ENCODE measurements around the gene SLC39A10. TPM values are rescaled to one million over a fixed set of nuclear protein-coding genes. Genes with fewer than 3 reads are reported as not detected.

Gene SLC39A10
- total RNA-seq, 1 donor from 2014 or later: 29.4 TPM

DNA sequence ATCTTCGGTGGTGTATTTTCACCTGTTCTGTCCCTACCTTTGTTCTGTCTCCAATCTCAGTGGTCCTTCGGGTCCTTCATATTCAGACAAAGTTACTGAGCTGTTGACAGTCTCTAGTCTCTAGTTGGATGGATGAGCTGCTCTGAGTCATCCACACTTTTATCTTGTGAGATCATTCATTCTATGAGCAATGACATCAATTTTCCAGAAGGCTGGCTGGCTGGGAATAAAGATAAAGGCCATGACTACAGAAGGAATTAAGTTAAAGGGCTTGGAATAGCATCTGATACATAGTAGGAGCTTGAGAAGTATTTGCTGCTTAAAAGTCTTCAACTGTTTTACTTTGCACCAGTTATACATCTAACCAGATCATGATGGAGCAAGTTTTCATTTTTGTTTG is 43.1 kb upstream of the SLC39A10 start:
- no peak overlapping the region for H3K27ac ChIP-seq
- H3K27me3 ChIP-seq: no peaks in the 10 kb centered on the region
- H3K36me3 ChIP-seq: no peaks in the 10 kb centered on the region
- intact Hi-C loops (cut with DNase I): no loop called here
- DNase-seq (no peak), ATAC-seq (no peak)
- H3K4me3 ChIP-seq: no peak overlapping the region
- no peaks in the 10 kb centered on the region for H3K9me3 ChIP-seq
- no peak for TF ChIP-seq CTCF (IDR thresholded peaks at IDR 0.05)
- H3K4me1 ChIP-seq: peaks cover 18% of the 10 kb centered on the region

GRCh38 chr2:195619590-195619989 is 37.4 kb upstream of the SLC39A10 start:
- no peak for ATAC-seq
- intact Hi-C loops (cut with DNase I): no loop called here
- Histone ChIP-seq H3K27me3 (no peaks in the 10 kb centered on the region), H3K4me3 (no peak overlapping the region), H3K36me3 (no peaks in the 10 kb centered on the region), H3K27ac (no peak overlapping the region), H3K4me1 (no peaks in the 10 kb centered on the region), H3K9me3 (no peaks in the 10 kb centered on the region)
- no peak for TF ChIP-seq CTCF (IDR thresholded peaks at IDR 0.05)
- DNase-seq: no peak

DNA sequence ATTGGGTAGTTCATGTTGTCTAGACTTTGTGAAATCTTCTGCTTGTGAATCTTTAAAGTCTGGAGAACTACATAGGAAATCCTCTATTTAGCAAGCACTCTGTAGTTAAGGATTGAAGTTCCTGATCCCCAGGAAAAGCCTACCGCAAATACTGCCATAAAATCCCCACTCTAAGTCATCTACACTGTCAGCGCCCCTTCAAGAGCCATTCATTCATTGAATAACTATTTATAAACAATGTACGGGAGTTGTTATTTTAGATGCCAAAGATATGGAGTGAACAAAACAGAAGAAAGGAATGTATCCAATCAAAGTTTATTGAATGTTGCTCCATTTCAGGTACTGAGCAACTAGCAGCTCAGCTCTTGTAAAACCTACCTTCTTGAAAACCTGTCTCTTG is 36.5 kb upstream of the SLC39A10 start:
- no peak for TF ChIP-seq CTCF (IDR thresholded peaks at IDR 0.05)
- no peaks in the 10 kb centered on the region for H3K9me3 ChIP-seq
- DNase-seq (no peak), ATAC-seq (no peak)
- intact Hi-C loops (cut with DNase I): no loop called here
- H3K27me3 ChIP-seq: no peaks in the 10 kb centered on the region
- no peak overlapping the region for H3K27ac ChIP-seq
- no peak overlapping the region for H3K4me3 ChIP-seq
- H3K36me3 ChIP-seq: no peaks in the 10 kb centered on the region
- H3K4me1 ChIP-seq: no peaks in the 10 kb centered on the region

GRCh38 chr2:195622966-195623365 is 34.1 kb upstream of the SLC39A10 start:
- no peak for ATAC-seq
- no peak for TF ChIP-seq CTCF (IDR thresholded peaks at IDR 0.05)
- Histone ChIP-seq H3K27ac (no peak overlapping the region), H3K27me3 (no peaks in the 10 kb centered on the region), H3K36me3 (no peaks in the 10 kb centered on the region), H3K9me3 (no peaks in the 10 kb centered on the region), H3K4me3 (no peak overlapping the region), H3K4me1 (no peaks in the 10 kb centered on the region)
- intact Hi-C loops (cut with DNase I): no loop called here
- DNase-seq: no peak

DNA sequence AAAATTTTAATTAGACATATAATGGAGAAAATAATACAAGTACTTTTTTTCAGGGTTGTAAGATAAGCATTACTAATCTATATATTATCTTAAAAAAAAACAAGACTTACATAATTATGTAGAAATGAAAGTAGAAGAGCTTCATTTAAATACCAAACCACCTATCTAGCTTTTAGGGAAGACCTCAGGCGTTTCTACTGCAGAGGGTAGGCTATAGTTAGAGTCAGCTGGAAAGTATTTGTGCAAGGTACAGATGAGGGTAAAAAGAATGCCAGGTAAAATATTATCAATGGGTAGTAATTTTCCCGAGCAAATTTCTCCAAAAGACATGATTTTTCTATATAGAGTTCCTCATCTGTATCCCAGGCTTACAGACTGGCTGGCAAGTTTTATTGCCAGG is 30.5 kb upstream of the SLC39A10 start:
- intact Hi-C loops (cut with DNase I): no loop called here
- ATAC-seq (no peak), DNase-seq (no peak)
- no peak for TF ChIP-seq CTCF (IDR thresholded peaks at IDR 0.05)
- Histone ChIP-seq H3K27me3 (no peaks in the 10 kb centered on the region), H3K4me3 (no peak overlapping the region), H3K9me3 (no peaks in the 10 kb centered on the region), H3K4me1 (no peaks in the 10 kb centered on the region), H3K36me3 (no peaks in the 10 kb centered on the region), H3K27ac (no peak overlapping the region)

- Histone ChIP-seq H3K27ac (no peak overlapping the region), H3K4me1 (no peaks in the 10 kb centered on the region), H3K9me3 (no peaks in the 10 kb centered on the region), H3K4me3 (no peak overlapping the region), H3K36me3 (no peaks in the 10 kb centered on the region), H3K27me3 (no peaks in the 10 kb centered on the region)
- ATAC-seq (no peak), DNase-seq (no peak)
- intact Hi-C loops (cut with DNase I): no loop called here
- no peak for TF ChIP-seq CTCF (IDR thresholded peaks at IDR 0.05)
These were observed 28.4 kb upstream of the SLC39A10 start for GRCh38 chr2:195628666-195629065.
